OCI-LY3 (cell line): ENCODE data around the gene EIF3K.

Experiments
- CTCF ChIP-seq: fragments of 200-600, 300-600 bp; sonication (generic); IDR thresholded peaks from 2 replicates; pipeline ENCODE4 v1.5.1; 2014; ENCODE audit warnings: antibody characterized with exemption, low read length, low read depth
- EZH2phosphoT487 ChIP-seq: fragments of 200-600 bp; shearing (Covaris generic); IDR thresholded peaks from 2 replicates; pipeline ENCODE4 v1.6.1; 2018; ENCODE audit warnings: antibody characterized with exemption, mixed run types, low read depth

DNA sequence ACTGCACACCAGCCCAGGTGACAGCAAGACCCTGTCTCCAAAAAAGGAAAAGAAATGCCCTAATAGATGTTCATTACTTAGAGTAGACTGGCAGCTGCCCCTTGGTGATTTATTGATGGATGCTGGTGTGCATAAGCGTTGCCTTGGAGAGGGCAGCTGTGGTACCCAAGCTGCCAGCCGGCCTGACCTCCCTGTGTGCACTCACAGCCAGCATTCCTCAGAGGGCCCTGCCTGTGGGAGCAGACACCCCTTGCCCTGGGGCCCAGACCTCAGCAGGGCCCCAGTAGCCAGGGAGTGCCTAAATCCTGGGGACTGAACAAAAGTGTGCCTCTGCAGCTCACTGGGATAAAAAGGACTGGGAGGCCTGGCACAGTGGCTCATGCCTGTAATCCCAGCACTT, 20.7 kb downstream of the EIF3K start:
- TF ChIP-seq CTCF (no peak), EZH2phosphoT487 (no peak)
